Panc1 (cell line): ENCODE results near the gene MRPL44.

Experiments
- CTCF ChIP-seq: fragments of 450-650 bp; IDR thresholded peaks from 2 replicates; pipeline ENCODE4 v1.5.1; 2017; ENCODE audit warnings: mild to moderate bottlenecking
- POLR2AphosphoS5 ChIP-seq: IDR thresholded peaks from 2 replicates; pipeline ENCODE4 v1.6.1; 2012; ENCODE audit warnings: mild to moderate bottlenecking, low read depth, low read length, moderate library complexity
- SIN3A ChIP-seq: IDR thresholded peaks from 2 replicates; pipeline ENCODE4 v1.6.1; 2012; ENCODE audit warnings: low read depth, mild to moderate bottlenecking, low read length, moderate library complexity, borderline replicate concordance; ENCODE audit not compliant: insufficient read depth
- TCF7L2 ChIP-seq: IDR thresholded peaks from 2 replicates; pipeline ENCODE4 v1.6.1; 2011; ENCODE audit warnings: mild to moderate bottlenecking, low read depth, low read length, inconsistent platforms
- TF ChIP-seq, protein P1 (sequence below), 2 experiments: IDR thresholded peaks; 2 replicates each; pipeline ENCODE4 v1.6.1; 2011 to 2012; ENCODE audit warnings: low read depth in 2 of 2, control low read depth in 1 of 2, low read length in 1 of 2, mild to moderate bottlenecking in 1 of 2, moderate library complexity in 1 of 2; ENCODE audit not compliant: insufficient read depth in 1 of 2

DNA sequence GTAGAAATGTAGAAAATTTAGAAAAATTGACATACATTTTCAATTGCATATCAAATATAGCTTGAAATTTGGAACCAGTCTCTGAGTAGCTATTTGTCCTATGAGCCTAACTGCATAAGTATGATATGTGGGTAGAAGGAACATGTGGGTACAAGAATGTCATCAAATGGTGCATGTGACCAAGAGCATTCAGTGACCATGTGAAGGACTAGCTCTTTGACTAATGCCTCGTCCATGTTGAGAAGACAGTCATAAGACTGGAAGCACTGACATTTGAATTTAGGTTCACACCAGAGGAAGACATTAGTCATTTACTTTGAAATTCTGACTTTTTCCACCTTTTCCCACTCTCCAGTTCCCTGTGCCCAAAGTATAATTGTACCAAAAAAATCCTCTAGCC lies 12.6 kb downstream of the MRPL44 start:
- TF ChIP-seq CTCF (no peak), POLR2AphosphoS5 (no peak), TCF7L2 (no peak), SIN3A (no peak)
- TF ChIP-seq, protein P1, sequence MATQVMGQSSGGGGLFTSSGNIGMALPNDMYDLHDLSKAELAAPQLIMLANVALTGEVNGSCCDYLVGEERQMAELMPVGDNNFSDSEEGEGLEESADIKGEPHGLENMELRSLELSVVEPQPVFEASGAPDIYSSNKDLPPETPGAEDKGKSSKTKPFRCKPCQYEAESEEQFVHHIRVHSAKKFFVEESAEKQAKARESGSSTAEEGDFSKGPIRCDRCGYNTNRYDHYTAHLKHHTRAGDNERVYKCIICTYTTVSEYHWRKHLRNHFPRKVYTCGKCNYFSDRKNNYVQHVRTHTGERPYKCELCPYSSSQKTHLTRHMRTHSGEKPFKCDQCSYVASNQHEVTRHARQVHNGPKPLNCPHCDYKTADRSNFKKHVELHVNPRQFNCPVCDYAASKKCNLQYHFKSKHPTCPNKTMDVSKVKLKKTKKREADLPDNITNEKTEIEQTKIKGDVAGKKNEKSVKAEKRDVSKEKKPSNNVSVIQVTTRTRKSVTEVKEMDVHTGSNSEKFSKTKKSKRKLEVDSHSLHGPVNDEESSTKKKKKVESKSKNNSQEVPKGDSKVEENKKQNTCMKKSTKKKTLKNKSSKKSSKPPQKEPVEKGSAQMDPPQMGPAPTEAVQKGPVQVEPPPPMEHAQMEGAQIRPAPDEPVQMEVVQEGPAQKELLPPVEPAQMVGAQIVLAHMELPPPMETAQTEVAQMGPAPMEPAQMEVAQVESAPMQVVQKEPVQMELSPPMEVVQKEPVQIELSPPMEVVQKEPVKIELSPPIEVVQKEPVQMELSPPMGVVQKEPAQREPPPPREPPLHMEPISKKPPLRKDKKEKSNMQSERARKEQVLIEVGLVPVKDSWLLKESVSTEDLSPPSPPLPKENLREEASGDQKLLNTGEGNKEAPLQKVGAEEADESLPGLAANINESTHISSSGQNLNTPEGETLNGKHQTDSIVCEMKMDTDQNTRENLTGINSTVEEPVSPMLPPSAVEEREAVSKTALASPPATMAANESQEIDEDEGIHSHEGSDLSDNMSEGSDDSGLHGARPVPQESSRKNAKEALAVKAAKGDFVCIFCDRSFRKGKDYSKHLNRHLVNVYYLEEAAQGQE (IDR thresholded peaks at IDR 0.05; ENCODE audit: insufficient read depth in 1 of 2, low read depth in 2 of 2, low read length in 1 of 2) = no peak
